NCI-H1105 treated with DMSO at 0.1 percent for 48 hours (cell line): ENCODE results near the gene NPFF.

Experiments
- DNase-seq: peaks from one replicate; lab custom pipeline; 2025; lab: John Stamatoyannopoulos, UW

NPFF gene

GRCh38 chr12:53513712-53514410, 6.6 kb upstream of the NPFF start:
- DNase-seq = no peak

- DNase-seq = no peak
These were observed 3.0 kb upstream of the NPFF start for GRCh38 chr12:53510181-53510812.

- peak; percentile 61 for DNase-seq
These were observed 1.4 kb upstream of the NPFF start for GRCh38 chr12:53508534-53509170.

DNA sequence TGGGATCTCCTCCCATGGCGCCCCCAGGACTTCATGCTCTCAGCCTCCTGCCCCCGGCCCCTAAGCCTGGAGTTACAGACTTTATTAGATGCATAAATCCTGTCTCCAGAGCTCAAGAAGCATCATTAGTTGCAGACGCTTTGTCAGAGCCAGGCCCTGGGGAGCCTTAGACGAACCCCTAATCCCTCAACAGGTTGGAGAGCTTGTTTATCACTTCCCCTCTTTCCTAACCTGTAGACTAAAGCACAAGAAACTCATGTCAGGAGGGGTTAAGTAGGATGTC, 260 bp upstream of the NPFF start:
- DNase-seq = no peak

GRCh38 chr12:53506450-53506785, 866 bp downstream of the NPFF start:
- DNase-seq = no peak

DNA sequence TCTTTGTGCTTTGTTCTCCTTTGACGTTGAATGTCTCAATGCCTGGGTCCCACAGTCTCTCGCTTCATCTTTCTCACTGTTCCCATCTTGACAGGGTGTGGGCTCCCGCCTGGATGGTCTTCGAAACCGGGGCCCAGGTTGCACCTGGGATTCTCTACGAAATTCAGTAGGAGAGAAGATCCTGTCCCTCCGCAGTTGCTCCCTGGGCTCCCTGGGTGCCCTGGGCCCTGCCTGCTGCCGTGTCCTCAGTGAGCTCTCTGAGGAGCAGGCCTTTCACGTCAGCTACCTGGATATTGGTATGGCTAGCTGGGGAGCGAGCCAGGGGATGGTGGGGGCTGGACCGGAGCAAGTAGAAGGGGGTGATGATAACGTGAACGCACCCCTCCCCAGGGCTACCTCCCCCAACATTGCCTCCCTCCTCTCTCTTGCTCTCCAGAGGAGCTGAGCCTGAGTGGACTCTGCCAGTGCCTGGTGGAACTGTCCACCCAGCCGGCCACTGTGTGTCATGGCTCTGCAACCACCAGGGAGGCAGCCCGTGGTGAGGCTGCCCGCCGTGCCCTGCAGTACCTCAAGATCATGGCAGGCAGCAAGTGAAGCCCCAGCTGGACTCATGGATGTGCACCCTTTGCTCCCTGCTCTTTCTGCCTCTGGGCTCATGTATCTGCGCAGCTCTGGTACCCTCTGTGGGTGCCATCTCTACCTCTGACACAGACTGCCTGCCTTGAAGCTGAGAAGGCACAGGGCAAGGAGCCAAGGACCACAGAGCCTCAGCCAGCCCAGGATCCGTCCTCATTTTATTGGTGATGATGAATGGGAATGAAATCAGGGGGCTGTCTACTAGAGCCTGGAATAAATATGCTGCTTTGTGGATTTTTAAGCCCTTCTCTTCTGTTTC, 1.5 kb downstream of the NPFF start:
- DNase-seq = no peak

DNA sequence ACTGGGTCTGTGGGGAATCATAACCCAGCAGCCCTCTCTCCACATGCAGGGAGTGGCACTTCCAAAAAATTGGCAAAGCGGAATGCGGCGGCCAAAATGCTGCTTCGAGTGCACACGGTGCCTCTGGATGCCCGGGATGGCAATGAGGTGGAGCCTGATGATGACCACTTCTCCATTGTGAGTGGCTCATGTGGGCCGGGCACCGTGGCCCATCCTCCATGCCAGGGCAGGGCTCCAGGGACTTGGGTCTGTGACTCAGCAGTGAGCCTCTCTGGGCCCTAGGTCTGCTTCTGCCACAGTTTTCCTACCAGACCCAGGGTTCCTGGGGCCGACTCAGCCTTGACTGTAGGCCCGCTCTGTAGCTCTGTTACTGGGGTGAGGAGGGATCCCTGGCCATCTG, 2.2 kb downstream of the NPFF start:
- no peak for DNase-seq

DNA sequence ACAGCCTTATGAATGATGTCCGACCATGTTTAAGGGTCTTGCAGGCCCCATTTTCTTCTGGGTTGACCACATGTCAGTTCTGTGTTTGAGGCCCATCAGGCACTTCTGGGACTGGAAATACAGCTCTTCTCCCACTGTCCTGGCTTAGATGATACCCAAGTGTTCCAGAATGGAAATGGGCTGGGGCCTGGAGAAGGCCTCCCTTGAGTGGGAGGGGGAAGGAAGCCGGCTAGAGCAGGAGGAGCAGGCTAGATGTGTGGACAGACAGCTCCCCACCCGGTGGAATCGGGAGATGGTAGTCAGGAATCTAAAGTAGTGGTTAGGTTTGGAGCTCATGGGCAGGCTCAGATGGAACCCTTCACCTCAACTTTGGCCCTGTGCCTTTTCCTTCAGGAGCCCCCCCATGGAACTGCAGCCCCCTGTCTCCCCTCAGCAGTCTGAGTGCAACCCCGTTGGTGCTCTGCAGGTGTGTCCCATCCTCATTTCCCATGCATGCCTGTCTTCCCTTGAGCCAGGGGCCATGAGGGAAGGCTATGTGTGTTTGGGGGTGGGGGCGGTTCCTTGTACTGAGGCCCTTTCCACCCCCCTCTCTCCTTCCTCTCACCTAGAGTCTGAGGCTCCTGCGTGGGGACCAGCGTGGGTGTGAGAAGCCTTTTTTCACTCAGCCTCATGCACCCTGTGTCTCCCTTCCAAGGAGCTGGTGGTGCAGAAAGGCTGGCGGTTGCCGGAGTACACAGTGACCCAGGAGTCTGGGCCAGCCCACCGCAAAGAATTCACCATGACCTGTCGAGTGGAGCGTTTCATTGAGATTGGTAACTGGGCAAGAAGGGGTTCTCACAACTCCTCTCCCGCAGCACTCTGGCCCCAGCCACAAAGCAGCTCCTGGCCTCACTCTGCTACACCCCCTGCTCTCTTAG, 3.0 kb downstream of the NPFF start:
- DNase-seq = no peak

DNA sequence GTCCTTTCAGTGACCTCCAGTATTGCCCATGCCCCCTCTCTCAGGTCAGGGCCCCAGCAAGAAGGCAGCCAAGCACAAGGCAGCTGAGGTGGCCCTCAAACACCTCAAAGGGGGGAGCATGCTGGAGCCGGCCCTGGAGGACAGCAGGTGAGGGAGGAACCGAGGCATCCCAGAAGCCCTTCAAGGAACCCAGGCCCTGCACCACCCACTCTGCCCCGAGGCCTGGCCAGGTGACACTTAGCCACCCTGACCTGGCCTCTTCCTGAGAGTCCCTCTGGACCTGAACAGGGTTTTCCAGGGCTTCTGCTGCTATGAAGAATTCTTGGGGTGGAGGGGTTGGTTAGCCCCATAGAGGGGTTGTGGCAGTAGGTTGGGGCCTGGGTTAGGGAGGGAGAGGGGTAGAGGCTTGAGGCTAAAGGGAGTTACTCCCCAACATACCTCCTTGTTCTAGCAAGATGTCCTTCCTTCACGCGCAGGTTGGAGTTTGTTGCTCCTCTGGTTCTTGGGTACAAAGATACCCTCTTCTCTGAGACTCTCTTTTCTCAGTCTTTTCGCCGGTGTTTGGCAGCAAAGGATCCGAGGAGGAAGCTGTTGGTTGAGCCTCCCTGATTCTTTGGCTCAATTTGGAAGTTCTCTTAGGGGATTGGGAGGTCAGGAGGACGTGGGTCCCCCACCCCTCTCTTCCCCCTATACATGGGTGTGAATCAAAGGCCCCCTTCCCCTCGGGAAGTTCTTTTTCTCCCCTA, 4.1 kb downstream of the NPFF start:
- DNase-seq = no peak

DNA sequence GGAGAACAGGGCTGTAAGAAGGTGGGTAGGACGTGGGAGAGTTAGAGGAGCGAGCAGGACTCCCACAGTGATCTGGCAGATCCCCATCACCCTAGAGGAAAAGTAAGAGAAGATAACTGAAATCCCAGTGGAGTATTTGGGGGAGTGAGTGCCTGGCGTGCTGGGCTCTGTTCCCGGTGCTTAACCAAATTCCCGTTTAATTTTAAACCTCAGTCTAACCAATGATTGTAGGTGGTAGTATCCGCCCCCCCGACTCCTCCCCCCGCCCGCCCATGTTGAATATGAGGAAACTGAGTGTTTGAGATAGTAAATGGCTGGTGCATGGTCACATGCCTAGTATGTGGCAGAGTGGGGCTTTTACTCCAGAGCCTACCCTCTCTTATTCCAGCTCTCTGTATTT, 5.0 kb downstream of the NPFF start:
- no peak for DNase-seq

- DNase-seq = no peak
These were observed 5.6 kb downstream of the NPFF start for GRCh38 chr12:53501615-53502181.

DNA sequence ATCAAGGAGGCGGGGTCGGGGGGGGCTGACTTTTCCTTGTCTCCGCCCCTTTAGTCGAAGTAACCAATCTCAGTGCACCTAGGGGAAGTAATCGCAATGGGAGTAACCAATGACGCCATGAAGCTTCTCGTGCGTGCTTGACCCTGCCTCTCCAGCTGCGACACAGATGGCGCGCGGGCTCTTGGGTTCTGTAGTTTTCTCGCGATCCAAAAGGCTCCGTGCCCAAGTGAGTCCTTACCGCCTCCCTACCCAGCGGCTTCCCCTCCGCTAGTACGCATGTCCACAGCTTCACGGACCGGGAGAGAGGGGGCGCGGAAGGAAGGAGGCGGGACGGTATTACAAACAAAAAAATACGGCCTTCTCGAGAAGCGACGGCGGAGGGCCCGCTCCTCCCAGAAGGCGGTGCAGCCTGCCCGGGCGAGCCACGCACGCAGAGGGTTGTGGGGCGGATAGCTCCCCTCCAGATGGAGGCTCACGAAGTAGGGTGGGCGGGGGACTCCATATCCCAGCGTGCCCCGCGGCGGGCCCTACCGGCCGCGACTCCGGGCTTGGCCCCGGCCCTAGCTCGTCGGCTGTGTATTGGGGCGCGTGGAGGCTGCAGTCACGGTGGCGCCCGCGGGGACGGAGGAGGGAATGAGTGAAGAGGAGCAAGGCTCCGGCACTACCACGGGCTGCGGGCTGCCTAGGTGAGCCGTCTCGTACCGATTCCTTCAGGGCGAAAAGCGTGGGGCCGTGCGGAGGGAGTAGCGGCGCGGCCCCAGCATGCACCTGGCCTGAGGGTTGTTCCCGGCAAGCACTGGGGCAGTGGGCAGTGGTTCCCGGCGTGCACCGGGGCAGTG, 6.3 kb downstream of the NPFF start, which contains the start of gene TARBP2:
Gene TARBP2, plus strand, starts transcription at position 508 of the 839 bp plus-strand sequence. Its CDS starts 126 bp downstream, at position 634.
- DNase-seq = peak; percentile 97

DNA sequence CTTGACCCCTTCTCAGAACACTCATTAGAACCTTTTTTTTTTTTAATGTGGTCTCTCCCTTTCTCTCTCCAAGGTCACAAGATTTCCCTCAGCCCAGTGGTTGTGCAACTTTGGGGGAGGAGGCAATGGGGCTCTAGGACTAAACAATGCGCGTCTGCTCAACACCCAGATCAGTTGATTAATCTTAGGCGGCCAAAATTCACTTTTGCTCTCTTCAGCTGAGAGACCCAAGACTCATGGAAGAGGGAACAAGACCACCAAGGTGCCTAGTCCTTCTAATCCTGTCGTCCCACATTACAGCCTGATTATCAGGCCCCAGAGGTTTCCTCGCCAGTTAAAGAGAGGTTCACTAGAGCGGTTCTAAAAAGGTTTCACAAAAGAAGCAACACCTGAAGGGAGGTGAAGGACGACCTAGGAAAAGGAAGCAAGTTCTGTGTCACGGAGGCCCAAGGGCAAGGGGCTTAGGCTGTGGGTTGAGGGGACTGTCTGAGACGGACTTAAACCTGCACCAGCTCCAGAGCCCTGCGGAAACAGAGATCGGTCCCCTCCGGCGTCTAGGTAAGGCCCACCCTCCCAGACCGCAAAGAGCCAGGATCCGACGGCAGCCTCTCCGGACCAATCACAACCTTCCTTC, 7.0 kb downstream of the NPFF start:
- DNase-seq = no peak

GRCh38 chr12:53499266-53500141, 7.8 kb downstream of the NPFF start, which contains the start of gene MAP3K12:
MAP3K12 (minus strand) TSS chr12:53499458; CDS start chr12:53487391, 12,067 bp downstream.
- DNase-seq = peak; percentile 34

GRCh38 chr12:53498235-53498630, 9.1 kb downstream of the NPFF start:
- DNase-seq = no peak

DNA sequence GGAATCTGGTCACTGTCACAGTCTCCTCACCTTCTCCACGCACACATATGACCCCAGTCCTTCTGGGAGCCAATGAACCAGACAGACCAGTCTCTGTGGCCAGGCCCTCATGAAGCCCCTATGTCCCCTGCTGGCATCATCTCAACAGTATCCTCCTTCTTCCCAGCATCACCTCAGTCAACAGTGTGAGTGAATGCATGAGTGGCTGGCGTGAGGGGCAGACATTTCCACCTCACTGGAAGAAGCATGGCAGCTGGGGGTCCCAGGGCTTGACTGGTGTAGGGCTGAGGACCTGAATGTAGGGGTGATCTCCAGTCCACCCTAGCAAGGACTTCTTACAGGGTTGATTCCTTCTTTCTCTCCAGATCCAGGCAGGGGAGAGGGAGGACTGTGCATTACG, 9.8 kb downstream of the NPFF start:
- DNase-seq = no peak

- DNase-seq = no peak
These were observed 10.6 kb downstream of the NPFF start for GRCh38 chr12:53496752-53497032.
